IMR-90 (cell line): ENCODE results near the gene BCAR1. TPM values are rescaled to one million over a fixed set of nuclear protein-coding genes. Genes with fewer than 3 reads are reported as not detected.

ENCODE experiments used
- ATAC-seq: fragments of 200-7000 bp; cut with Tn5 transposase; 2 replicates; pipeline ENCODE4 v1.9.1; 2020; ENCODE audit warnings: low read depth, mild to moderate bottlenecking, moderate library complexity
- BruUV-seq: library from RNA; stranded (reverse); fragments of 400-500 nt; replicated peaks from 2 replicates; lab custom pipeline; 2021; lab: Mats Ljungman, UMichigan
- CTCF ChIA-PET: fragments of 300-600 bp; formaldehyde crosslinking; extraction: SDS; loops from one replicate; lab custom pipeline; 2021; ENCODE audit warnings: antibody characterized with exemption; lab: Yijun Ruan, JAX
- POLR2A ChIA-PET: fragments of 300-600 bp; sonication (Branson Sonifier 250); formaldehyde crosslinking; loops from one replicate; lab custom pipeline; 2022; ENCODE audit warnings: antibody characterized with exemption; ENCODE audit not compliant: unreplicated experiment; lab: Charles Lee
- DNase-seq: peaks from one replicate; pipeline ENCODE4 v3.0.0; 2013
- H2AFZ ChIP-seq: replicated peaks from 2 replicates; pipeline ENCODE3; 2013; ENCODE audit warnings: low read length, mild to moderate bottlenecking; ENCODE audit not compliant: poor library complexity
- H2AK5ac ChIP-seq: 2 replicates; pipeline ENCODE4 v1.6.1; 2013; ENCODE audit warnings: low read depth, low read length, inconsistent platforms
- H2AK9ac ChIP-seq: replicated peaks from 2 replicates; pipeline ENCODE3; 2013; ENCODE audit warnings: mild to moderate bottlenecking, low read depth, low read length, moderate library complexity; ENCODE audit not compliant: poor library complexity
- H2BK120ac ChIP-seq: 2 replicates; pipeline ENCODE4 v1.6.1; 2013; ENCODE audit warnings: low read depth, low read length, inconsistent platforms
- H2BK15ac ChIP-seq: 3 replicates; pipeline ENCODE4 v1.6.1; 2013; ENCODE audit warnings: low read depth, low read length, inconsistent platforms
- H2BK20ac ChIP-seq: 2 replicates; pipeline ENCODE4 v1.6.1; 2013; ENCODE audit warnings: low read depth, mild to moderate bottlenecking, inconsistent platforms, low read length, moderate library complexity
- H2BK5ac ChIP-seq: 2 replicates; pipeline ENCODE4 v1.6.1; 2013; ENCODE audit warnings: mild to moderate bottlenecking, low read depth, low read length, inconsistent platforms; ENCODE audit not compliant: poor library complexity, severe bottlenecking
- H3K14ac ChIP-seq: replicated peaks from 2 replicates; pipeline ENCODE4 v1.6.1; 2013; ENCODE audit warnings: low read depth, low read length, inconsistent platforms
- H3K18ac ChIP-seq: 2 replicates; pipeline ENCODE4 v1.6.1; 2013; ENCODE audit warnings: low read depth, low read length, control low read depth
- H3K23ac ChIP-seq: 2 replicates; pipeline ENCODE4 v1.6.1; 2013; ENCODE audit warnings: low read depth, low read length, inconsistent platforms
- H3K27ac ChIP-seq: 2 replicates; pipeline ENCODE4 v1.5.1; 2013; ENCODE audit warnings: mild to moderate bottlenecking, control low read depth, low read length; ENCODE audit not compliant: insufficient read depth
- H3K27me3 ChIP-seq: 2 replicates; pipeline ENCODE4 v1.6.1; 2013; ENCODE audit warnings: low read length; ENCODE audit not compliant: control insufficient read depth, insufficient read depth
- H3K36me3 ChIP-seq: 2 replicates; pipeline ENCODE4 v1.6.1; 2013; ENCODE audit warnings: low read length, mixed read lengths; ENCODE audit not compliant: control insufficient read depth, insufficient read depth
- H3K4ac ChIP-seq: 2 replicates; pipeline ENCODE4 v1.6.1; 2013; ENCODE audit warnings: low read depth, low read length, inconsistent platforms
- H3K4me1 ChIP-seq: 2 replicates; pipeline ENCODE4 v1.6.1; 2013; ENCODE audit warnings: low read length, mixed read lengths; ENCODE audit not compliant: control insufficient read depth, insufficient read depth
- H3K4me2 ChIP-seq: 2 replicates; pipeline ENCODE4 v1.6.1; 2013; ENCODE audit warnings: low read depth, mild to moderate bottlenecking, control low read depth, low read length, moderate library complexity
- H3K4me3 ChIP-seq: 2 replicates; pipeline ENCODE4 v1.5.1; 2013; ENCODE audit warnings: low read depth, mild to moderate bottlenecking, control low read depth, low read length, moderate library complexity; ENCODE audit not compliant: insufficient read depth
- H3K56ac ChIP-seq: 2 replicates; pipeline ENCODE4 v1.6.1; 2013; ENCODE audit warnings: low read length, inconsistent platforms; ENCODE audit not compliant: insufficient read depth; ENCODE audit errors: extremely low read depth
- H3K79me1 ChIP-seq, 2 experiments: 2 replicates each; pipeline ENCODE4 v1.6.1; 2013; ENCODE audit warnings: low read length in 2 of 2, inconsistent platforms in 1 of 2, low read depth in 1 of 2
- H3K9ac ChIP-seq: 2 replicates; pipeline ENCODE4 v1.6.1; 2013; ENCODE audit warnings: low read depth, low read length, control low read depth
- H3K9me1 ChIP-seq: 2 replicates; pipeline ENCODE4 v1.6.1; 2013; ENCODE audit warnings: low read length, inconsistent platforms; ENCODE audit not compliant: insufficient read depth
- H3K9me3 ChIP-seq: 2 replicates; pipeline ENCODE4 v1.6.1; 2013; ENCODE audit warnings: low read length; ENCODE audit not compliant: control insufficient read depth, insufficient read depth
- H4K20me1 ChIP-seq: 2 replicates; pipeline ENCODE4 v1.6.1; 2013; ENCODE audit warnings: low read length, inconsistent platforms; ENCODE audit not compliant: insufficient read depth
- H4K5ac ChIP-seq: 2 replicates; pipeline ENCODE4 v1.6.1; 2013; ENCODE audit warnings: mild to moderate bottlenecking, low read depth, low read length, control low read depth
- H4K8ac ChIP-seq, 2 experiments: 2 replicates each; pipeline ENCODE4 v1.6.1; 2013; ENCODE audit warnings: low read depth in 2 of 2, low read length in 2 of 2, control low read depth in 1 of 2, inconsistent platforms in 1 of 2
- H4K91ac ChIP-seq: 2 replicates; pipeline ENCODE4 v1.6.1; 2013; ENCODE audit warnings: low read depth, low read length, inconsistent platforms; ENCODE audit not compliant: insufficient read depth
- BHLHE40 ChIP-seq: fragments of 150-350 bp; IDR thresholded peaks from 2 replicates; pipeline ENCODE4 v1.6.1; 2016; ENCODE audit warnings: mild to moderate bottlenecking, low read depth, low read length
- CEBPB ChIP-seq: IDR thresholded peaks from 2 replicates; pipeline ENCODE4 v1.6.1; 2012; ENCODE audit warnings: low read depth, low read length, improper control_type of control experiment
- CHD1 ChIP-seq: IDR thresholded peaks from 2 replicates; pipeline ENCODE4 v1.6.1; 2012; ENCODE audit warnings: low read depth, low read length, improper control_type of control experiment
- FOS ChIP-seq: fragments of 150-350 bp; IDR thresholded peaks from 2 replicates; pipeline ENCODE4 v1.6.1; 2016; ENCODE audit warnings: low read depth, low read length
- MAFK ChIP-seq: IDR thresholded peaks from 2 replicates; pipeline ENCODE4 v1.6.1; 2012; ENCODE audit warnings: low read depth, low read length, improper control_type of control experiment
- MAZ ChIP-seq: IDR thresholded peaks from 2 replicates; pipeline ENCODE4 v1.6.1; 2012; ENCODE audit warnings: low read depth, mild to moderate bottlenecking, low read length, improper control_type of control experiment, moderate library complexity, borderline replicate concordance
- MXI1 ChIP-seq: IDR thresholded peaks from 2 replicates; pipeline ENCODE4 v1.6.1; 2012; ENCODE audit warnings: low read depth, mild to moderate bottlenecking, low read length, moderate library complexity, borderline replicate concordance
- NFE2L2 ChIP-seq: fragments of 150-350 bp; IDR thresholded peaks from 2 replicates; pipeline ENCODE4 v1.6.1; 2016; ENCODE audit warnings: low read depth, mild to moderate bottlenecking, low read length
- POLR2A ChIP-seq: IDR thresholded peaks from 2 replicates; pipeline ENCODE4 v1.6.1; 2012; ENCODE audit warnings: mild to moderate bottlenecking, low read depth, low read length
- RAD21 ChIP-seq: IDR thresholded peaks from 2 replicates; pipeline ENCODE4 v1.6.1; 2012; ENCODE audit warnings: low read length, improper control_type of control experiment
- RCOR1 ChIP-seq: IDR thresholded peaks from 2 replicates; pipeline ENCODE4 v1.6.1; 2012; ENCODE audit warnings: mild to moderate bottlenecking, low read length, improper control_type of control experiment; ENCODE audit not compliant: insufficient replicate concordance
- RFX5 ChIP-seq: IDR thresholded peaks from 2 replicates; pipeline ENCODE4 v1.8.0; 2012; ENCODE audit warnings: low read depth, mild to moderate bottlenecking, low read length, moderate library complexity
- SMC3 ChIP-seq: fragments of 150-350 bp; IDR thresholded peaks from 2 replicates; pipeline ENCODE4 v1.6.1; 2016; ENCODE audit warnings: low read depth, mild to moderate bottlenecking, antibody characterized with exemption, low read length, moderate library complexity
- WGBS, 2 experiments: methylation state at CpG; one replicate each; pipeline versions ENCODE4 v1.1.5 to v1.1.7; 2013; ENCODE audit warnings: missing lambda C conversion rate in 2 of 2; ENCODE audit not compliant: insufficient read length in 1 of 2; ENCODE audit errors: extremely low coverage in 2 of 2; 5-methylcytosine and 5-hydroxymethylcytosine counted together
- dilution Hi-C: fragments of 300-500 bp; cut with HindIII; formaldehyde crosslinking; loops from one replicate; pipeline ENCODE4 v1.14.3; 2018; ENCODE audit warnings: low sequenced_read_pairs; ENCODE audit not compliant: unreplicated experiment
- in situ Hi-C: fragments of 300-500 bp; cut with MboI; formaldehyde crosslinking; loops from 3 replicates; pipeline ENCODE4 v1.14.3; 2019; ENCODE audit warnings: low sequenced_read_pairs, inconsistent platforms, mixed read lengths
- intact Hi-C: fragments of 100-400 bp; cut with micrococcal nuclease; formaldehyde crosslinking; loops from 2 replicates; pipeline ENCODE4 v1.10.0; 2022
- polyA plus RNA-seq, 3 experiments: library from polyadenylated mRNA; depleted of rRNA; stranded (reverse); fragments of >200 nt; gene quantifications; 2 replicates each; pipeline ENCODE4 v1.2.3, GENCODE V29; 2012; ENCODE audit warnings: low replicate concordance in 1 of 3
- total RNA-seq: library from RNA; depleted of rRNA; stranded (reverse); fragments of >200 nt; gene quantifications from 2 replicates; pipeline ENCODE4 v1.2.3, GENCODE V29; 2012
- TF ChIP-seq, protein P1 (sequence below): fragments of 150-350 bp; IDR thresholded peaks from 2 replicates; pipeline ENCODE4 v1.6.1; 2017; ENCODE audit warnings: mild to moderate bottlenecking, antibody characterized with exemption, low read length, low read depth
- TF ChIP-seq, protein P2 (sequence below): fragments of 150-350 bp; IDR thresholded peaks from 2 replicates; pipeline ENCODE4 v1.6.1; 2016; ENCODE audit warnings: low read depth, mild to moderate bottlenecking, low read length, moderate library complexity, borderline replicate concordance

The BCAR1 gene
- total and polyA plus RNA-seq, 2 of the 4 experiments (the other 2 are of a cell fraction) = 18.1 to 99.4 TPM

DNA sequence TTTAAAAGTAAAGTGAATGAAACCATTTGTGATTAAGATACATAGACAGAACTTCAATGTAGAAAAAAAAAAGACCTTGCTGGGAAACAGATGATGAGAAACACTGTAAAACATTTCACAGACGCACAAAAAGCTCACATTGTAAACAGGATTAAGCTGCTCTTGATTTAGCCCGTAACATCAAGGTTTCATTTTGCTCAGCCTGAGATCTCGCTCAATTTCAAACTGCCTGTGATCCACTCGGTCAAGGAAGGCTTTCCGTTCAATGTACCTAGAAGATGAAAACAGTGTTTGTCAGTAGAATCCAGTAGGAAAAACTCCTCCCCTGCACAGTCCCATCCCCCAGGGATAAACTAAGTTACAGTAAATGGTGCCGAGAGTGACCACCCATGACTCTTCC, 42.3 kb upstream of the BCAR1 start:
- Histone ChIP-seq H3K56ac (no peak overlapping the region), H4K91ac (no peak overlapping the region), H3K27me3 (no peaks in the 10 kb centered on the region), H3K4me1 (peaks cover 7% of the 10 kb centered on the region), H2AK5ac (no peak overlapping the region), H3K9me1 (peaks cover 23% of the 10 kb centered on the region), H3K14ac (0 out of 2 replicates have a peak overlapping the region, but pooled peaks have one; percentile 16), H3K4me2 (peak overlapping the region; percentile 80), H3K79me1 (peaks cover 0 to 14% of the 10 kb centered on the region in 2 experiments; a peak in 1 of 4 replicates), H4K5ac (no peak overlapping the region; the same call in 1 of the 2 replicates), H3K9me3 (no peaks in the 10 kb centered on the region), H2AFZ (no peak overlapping the region), H3K18ac (0 out of 2 replicates have a peak overlapping the region, but pooled peaks have one; percentile 11), H3K27ac (peak overlapping the region; percentile 44; the same call in 1 of the 2 replicates), H2AK9ac (no peak overlapping the region), H2BK5ac (no peak overlapping the region), H3K23ac (0 out of 2 replicates have a peak overlapping the region, but pooled peaks have one; percentile 16), H3K4me3 (no peak overlapping the region), H3K4ac (no peak overlapping the region), H2BK15ac (no peak overlapping the region), H4K8ac (no peak overlapping the region), H2BK20ac (no peak overlapping the region), H3K9ac (no peak overlapping the region), H4K20me1 (no peaks in the 10 kb centered on the region), H2BK120ac (no peak overlapping the region), H3K36me3 (peaks cover 18% of the 10 kb centered on the region)
- TF ChIP-seq SMC3 (no peak), RFX5 (no peak), MAZ (no peak), RCOR1 (no peak), CHD1 (no peak), BHLHE40 (no peak), POLR2A (no peak), MAFK (no peak), RAD21 (no peak), MXI1 (no peak), FOS (no peak), CEBPB (no peak), NFE2L2 (no peak)
- TF ChIP-seq, protein P1, sequence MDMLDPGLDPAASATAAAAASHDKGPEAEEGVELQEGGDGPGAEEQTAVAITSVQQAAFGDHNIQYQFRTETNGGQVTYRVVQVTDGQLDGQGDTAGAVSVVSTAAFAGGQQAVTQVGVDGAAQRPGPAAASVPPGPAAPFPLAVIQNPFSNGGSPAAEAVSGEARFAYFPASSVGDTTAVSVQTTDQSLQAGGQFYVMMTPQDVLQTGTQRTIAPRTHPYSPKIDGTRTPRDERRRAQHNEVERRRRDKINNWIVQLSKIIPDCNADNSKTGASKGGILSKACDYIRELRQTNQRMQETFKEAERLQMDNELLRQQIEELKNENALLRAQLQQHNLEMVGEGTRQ = no peak
- TF ChIP-seq, protein P2, sequence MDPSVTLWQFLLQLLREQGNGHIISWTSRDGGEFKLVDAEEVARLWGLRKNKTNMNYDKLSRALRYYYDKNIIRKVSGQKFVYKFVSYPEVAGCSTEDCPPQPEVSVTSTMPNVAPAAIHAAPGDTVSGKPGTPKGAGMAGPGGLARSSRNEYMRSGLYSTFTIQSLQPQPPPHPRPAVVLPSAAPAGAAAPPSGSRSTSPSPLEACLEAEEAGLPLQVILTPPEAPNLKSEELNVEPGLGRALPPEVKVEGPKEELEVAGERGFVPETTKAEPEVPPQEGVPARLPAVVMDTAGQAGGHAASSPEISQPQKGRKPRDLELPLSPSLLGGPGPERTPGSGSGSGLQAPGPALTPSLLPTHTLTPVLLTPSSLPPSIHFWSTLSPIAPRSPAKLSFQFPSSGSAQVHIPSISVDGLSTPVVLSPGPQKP = no peak
- in situ Hi-C loops (no loop called here), dilution Hi-C loops (no loop called here), intact Hi-C loops (no loop called here)
- BruUV-seq = no TSS peak
- ATAC-seq = no peak; the same call in 1 of the 2 replicates
- 66% methylated on average over 2 of the region's 6 CpGs; no CpG with 5 or more reads in 1 of the 2 experiments for WGBS, 2 experiments
- CTCF ChIA-PET = no interaction called here
- POLR2A ChIA-PET = no interaction called here
- DNase-seq = peak; percentile 10
